ENCODE data around the gene MYL9.

MYL9 gene

GRCh38 chr20:36523341-36523740 is 18.0 kb upstream of the MYL9 start:
- no peak for TF ChIP-seq RAD21 (IDR thresholded peaks at IDR 0.05; ENCODE audit: low read depth)
- no peak for TF ChIP-seq TCF12 (IDR thresholded peaks at IDR 0.05; ENCODE audit: low read depth)
- TF ChIP-seq EP300 (IDR thresholded peaks at IDR 0.05; ENCODE audit: borderline replicate concordance) = no peak
- no peak for TF ChIP-seq NFIC (IDR thresholded peaks at IDR 0.05)
- TF ChIP-seq MAX (IDR thresholded peaks at IDR 0.05) = no peak
- no peak for TF ChIP-seq CEBPB (IDR thresholded peaks at IDR 0.05)
- TF ChIP-seq FOXM1 (IDR thresholded peaks at IDR 0.05; ENCODE audit: borderline replicate concordance, low read depth) = no peak
- TF ChIP-seq YY1 (IDR thresholded peaks at IDR 0.05; ENCODE audit: low read depth) = no peak
- no peak for TF ChIP-seq REST (IDR thresholded peaks at IDR 0.05; ENCODE audit: low read depth)
- TF ChIP-seq TAF1 (IDR thresholded peaks at IDR 0.05; ENCODE audit: low read depth) = no peak
- no peak for TF ChIP-seq TEAD4 (IDR thresholded peaks at IDR 0.05)
- no peak for TF ChIP-seq ZBTB7A (IDR thresholded peaks at IDR 0.05; ENCODE audit: low read depth)
- TF ChIP-seq EGR1 (IDR thresholded peaks at IDR 0.05) = no peak
- TF ChIP-seq USF1 (IDR thresholded peaks at IDR 0.05) = no peak

- TF ChIP-seq FOXM1 (IDR thresholded peaks at IDR 0.05; ENCODE audit: borderline replicate concordance, low read depth) = no peak
Observed at GRCh38 chr20:36525620-36526365, 15.5 kb upstream of the MYL9 start.

GRCh38 chr20:36526521-36527011 is 14.8 kb upstream of the MYL9 start:
- TF ChIP-seq FOXM1 (IDR thresholded peaks at IDR 0.05; ENCODE audit: borderline replicate concordance, low read depth) = no peak
- no peak for TF ChIP-seq TCF12 (IDR thresholded peaks at IDR 0.05; ENCODE audit: low read depth)
- TF ChIP-seq CREB1 (IDR thresholded peaks at IDR 0.05; ENCODE audit: low read depth) = no peak
- TF ChIP-seq CEBPB (IDR thresholded peaks at IDR 0.05) = no peak
- TF ChIP-seq YY1 (IDR thresholded peaks at IDR 0.05; ENCODE audit: low read depth) = no peak
- TF ChIP-seq ZBTB7A (IDR thresholded peaks at IDR 0.05; ENCODE audit: low read depth) = no peak
- no peak for TF ChIP-seq TAF1 (IDR thresholded peaks at IDR 0.05; ENCODE audit: low read depth)
- no peak for TF ChIP-seq TEAD4 (IDR thresholded peaks at IDR 0.05)
- TF ChIP-seq NFIC (IDR thresholded peaks at IDR 0.05) = no peak
- TF ChIP-seq EP300 (IDR thresholded peaks at IDR 0.05; ENCODE audit: borderline replicate concordance) = no peak
- no peak for TF ChIP-seq USF1 (IDR thresholded peaks at IDR 0.05)

GRCh38 chr20:36527331-36528125 is 13.8 kb upstream of the MYL9 start:
- TF ChIP-seq TEAD4 (IDR thresholded peaks at IDR 0.05) = no peak
- no peak for TF ChIP-seq RAD21 (IDR thresholded peaks at IDR 0.05; ENCODE audit: low read depth)
- TF ChIP-seq FOXM1 (IDR thresholded peaks at IDR 0.05; ENCODE audit: borderline replicate concordance, low read depth) = no peak
- TF ChIP-seq EP300 (IDR thresholded peaks at IDR 0.05; ENCODE audit: borderline replicate concordance) = no peak
- no peak for TF ChIP-seq USF1 (IDR thresholded peaks at IDR 0.05)
- TF ChIP-seq MAX (IDR thresholded peaks at IDR 0.05) = no peak
- no peak for TF ChIP-seq EGR1 (IDR thresholded peaks at IDR 0.05)

- TF ChIP-seq EP300 (IDR thresholded peaks at IDR 0.05; ENCODE audit: borderline replicate concordance) (no peak), ZBTB7A (IDR thresholded peaks at IDR 0.05; ENCODE audit: low read depth) (no peak), EGR1 (IDR thresholded peaks at IDR 0.05) (no peak), CREB1 (IDR thresholded peaks at IDR 0.05; ENCODE audit: low read depth) (no peak), YY1 (IDR thresholded peaks at IDR 0.05; ENCODE audit: low read depth) (no peak), CEBPB (IDR thresholded peaks at IDR 0.05) (no peak), FOXM1 (IDR thresholded peaks at IDR 0.05; ENCODE audit: borderline replicate concordance, low read depth) (no peak), USF1 (IDR thresholded peaks at IDR 0.05) (no peak)
Observed at GRCh38 chr20:36528176-36528874, 13.0 kb upstream of the MYL9 start.
